Fibroblast of pulmonary artery (primary cell): ENCODE measurements around the gene ARID4A.

Experiments
- DNase-seq: peaks from one replicate; pipeline ENCODE4 v3.0.0-alpha.2; 2010; ENCODE audit warnings: low read depth
- H3K4me3 ChIP-seq: replicated peaks from 2 replicates; pipeline ENCODE4 v1.5.1; 2011; ENCODE audit warnings: low read depth, mild to moderate bottlenecking, control low read depth, low read length, moderate library complexity
- TF ChIP-seq, protein P1 (sequence below): IDR thresholded peaks from 2 replicates; pipeline ENCODE4 v1.5.1; 2011; ENCODE audit warnings: mild to moderate bottlenecking, control low read depth, low read length, inconsistent platforms; ENCODE audit errors: missing control alignments

Gene ARID4A

DNA sequence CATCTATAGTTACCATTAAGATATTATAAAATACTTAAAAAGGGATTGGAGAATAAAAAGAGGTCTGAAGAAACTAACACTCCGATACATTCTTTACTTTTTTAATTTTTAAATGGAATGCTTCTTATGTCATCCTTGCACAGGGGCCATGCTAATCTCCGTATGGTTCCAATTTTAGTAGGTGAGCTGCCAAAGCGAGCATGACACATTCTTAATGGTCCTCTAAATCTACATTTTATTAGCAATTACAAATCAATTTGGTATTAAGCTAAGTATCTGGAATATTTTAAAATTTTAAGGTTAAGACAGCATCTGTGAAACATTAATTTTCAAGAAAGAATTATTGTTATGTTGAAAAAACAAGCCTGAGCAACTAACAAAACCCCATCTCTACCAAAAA is 6.2 kb upstream of the ARID4A start:
- TF ChIP-seq, protein P1, sequence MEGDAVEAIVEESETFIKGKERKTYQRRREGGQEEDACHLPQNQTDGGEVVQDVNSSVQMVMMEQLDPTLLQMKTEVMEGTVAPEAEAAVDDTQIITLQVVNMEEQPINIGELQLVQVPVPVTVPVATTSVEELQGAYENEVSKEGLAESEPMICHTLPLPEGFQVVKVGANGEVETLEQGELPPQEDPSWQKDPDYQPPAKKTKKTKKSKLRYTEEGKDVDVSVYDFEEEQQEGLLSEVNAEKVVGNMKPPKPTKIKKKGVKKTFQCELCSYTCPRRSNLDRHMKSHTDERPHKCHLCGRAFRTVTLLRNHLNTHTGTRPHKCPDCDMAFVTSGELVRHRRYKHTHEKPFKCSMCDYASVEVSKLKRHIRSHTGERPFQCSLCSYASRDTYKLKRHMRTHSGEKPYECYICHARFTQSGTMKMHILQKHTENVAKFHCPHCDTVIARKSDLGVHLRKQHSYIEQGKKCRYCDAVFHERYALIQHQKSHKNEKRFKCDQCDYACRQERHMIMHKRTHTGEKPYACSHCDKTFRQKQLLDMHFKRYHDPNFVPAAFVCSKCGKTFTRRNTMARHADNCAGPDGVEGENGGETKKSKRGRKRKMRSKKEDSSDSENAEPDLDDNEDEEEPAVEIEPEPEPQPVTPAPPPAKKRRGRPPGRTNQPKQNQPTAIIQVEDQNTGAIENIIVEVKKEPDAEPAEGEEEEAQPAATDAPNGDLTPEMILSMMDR, result no peak
- DNase-seq, result no peak
- no peak overlapping the region for H3K4me3 ChIP-seq

DNA sequence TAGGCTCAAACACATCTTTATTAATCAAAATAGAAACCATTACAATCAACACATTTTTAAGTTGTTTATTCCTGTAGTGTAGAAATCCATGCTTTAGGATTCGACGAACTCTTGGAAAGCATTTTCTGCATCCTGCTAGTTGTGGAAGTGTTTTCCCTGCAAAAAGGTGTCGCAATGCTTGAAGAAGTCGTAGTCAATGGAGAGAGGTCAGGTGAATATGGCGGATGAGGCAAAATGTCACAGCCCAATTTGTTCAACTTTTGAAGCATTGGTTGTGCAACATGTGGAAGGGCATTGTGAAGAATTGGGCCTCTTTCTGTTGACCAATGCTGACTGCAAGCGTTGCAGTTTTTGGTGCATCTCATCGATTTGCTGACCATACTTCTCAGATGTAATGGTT is 4.2 kb upstream of the ARID4A start:
- no peak for DNase-seq
- no peak overlapping the region for H3K4me3 ChIP-seq
- TF ChIP-seq, protein P1, result no peak

DNA sequence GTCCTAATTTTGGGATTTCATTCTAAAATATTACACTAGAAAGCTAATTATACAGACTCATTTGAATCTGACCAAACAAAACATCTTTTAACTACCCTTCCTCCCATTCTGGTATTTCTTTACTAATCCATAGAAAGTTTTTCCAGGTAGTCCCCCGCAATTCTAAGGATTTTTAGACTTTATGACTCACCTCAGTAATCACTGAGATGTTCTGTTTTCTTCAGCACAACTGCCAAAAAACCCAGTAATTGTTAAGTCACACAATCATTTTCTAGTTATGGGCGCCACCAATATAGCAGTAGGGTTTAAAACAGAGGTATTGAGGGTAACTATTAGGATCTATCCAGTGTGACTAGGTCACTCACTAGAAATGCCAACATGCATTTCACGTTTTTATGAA is 1.6 kb upstream of the ARID4A start:
- TF ChIP-seq, protein P1, result no peak
- peak; percentile 27 for DNase-seq
- H3K4me3 ChIP-seq, result peak overlapping the region; percentile 93

DNA sequence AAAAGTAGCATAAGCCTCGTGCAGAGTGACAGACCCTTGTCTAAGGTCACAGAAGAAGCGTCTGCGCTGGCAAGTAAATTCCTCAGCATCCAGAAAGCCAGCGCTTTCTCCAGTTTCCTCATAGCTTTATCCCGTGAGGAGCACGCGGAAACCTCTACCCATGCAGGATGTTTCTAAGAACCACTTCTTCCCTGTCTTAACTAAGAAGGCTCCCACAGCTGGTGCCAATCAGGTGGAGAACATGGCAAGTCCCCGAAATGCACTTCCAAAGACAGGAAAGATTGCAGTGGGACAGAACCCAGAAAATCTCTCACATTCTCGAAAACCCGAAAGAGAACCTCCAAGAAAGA is 968 bp upstream of the ARID4A start:
- DNase-seq, result no peak
- H3K4me3 ChIP-seq, result peak overlapping the region; percentile 93
- TF ChIP-seq, protein P1, result no peak

DNA sequence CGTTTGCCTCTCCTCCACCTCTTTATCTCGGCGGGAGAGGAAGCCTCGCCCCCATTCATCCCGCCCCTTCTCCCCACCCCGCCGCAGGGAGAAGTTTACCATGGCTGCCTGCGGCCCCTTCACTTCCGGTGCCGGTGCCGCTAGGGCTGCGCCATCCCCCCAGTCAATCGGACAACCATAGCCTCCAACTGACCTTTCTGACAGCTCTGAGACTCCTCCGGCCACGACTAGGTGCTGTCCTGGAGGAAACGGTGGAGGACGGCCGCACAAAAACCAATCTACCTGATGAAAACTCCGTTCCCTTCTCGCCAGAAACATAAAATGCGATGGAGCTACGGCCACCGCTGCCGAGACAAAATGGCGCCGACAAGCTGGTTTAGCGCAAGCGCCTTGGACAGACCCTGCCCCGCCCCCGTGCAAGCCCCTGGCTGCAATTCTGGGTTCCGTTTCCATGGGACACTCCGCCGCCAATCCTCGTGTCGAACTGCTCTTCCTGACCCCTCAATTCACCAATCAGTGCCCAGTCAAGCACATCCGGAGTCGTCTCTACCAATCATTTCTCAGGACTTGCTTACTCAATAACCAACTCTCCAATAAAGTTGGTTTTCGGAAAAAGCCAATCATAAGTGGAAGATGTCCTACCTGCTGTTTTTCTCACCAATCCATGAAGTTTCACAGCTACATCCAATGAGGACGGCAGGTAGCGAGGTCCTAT is 436 bp upstream of the ARID4A start:
- TF ChIP-seq, protein P1, result no peak
- peak; percentile 100 for DNase-seq
- H3K4me3 ChIP-seq, result peak overlapping the region; percentile 93

DNA sequence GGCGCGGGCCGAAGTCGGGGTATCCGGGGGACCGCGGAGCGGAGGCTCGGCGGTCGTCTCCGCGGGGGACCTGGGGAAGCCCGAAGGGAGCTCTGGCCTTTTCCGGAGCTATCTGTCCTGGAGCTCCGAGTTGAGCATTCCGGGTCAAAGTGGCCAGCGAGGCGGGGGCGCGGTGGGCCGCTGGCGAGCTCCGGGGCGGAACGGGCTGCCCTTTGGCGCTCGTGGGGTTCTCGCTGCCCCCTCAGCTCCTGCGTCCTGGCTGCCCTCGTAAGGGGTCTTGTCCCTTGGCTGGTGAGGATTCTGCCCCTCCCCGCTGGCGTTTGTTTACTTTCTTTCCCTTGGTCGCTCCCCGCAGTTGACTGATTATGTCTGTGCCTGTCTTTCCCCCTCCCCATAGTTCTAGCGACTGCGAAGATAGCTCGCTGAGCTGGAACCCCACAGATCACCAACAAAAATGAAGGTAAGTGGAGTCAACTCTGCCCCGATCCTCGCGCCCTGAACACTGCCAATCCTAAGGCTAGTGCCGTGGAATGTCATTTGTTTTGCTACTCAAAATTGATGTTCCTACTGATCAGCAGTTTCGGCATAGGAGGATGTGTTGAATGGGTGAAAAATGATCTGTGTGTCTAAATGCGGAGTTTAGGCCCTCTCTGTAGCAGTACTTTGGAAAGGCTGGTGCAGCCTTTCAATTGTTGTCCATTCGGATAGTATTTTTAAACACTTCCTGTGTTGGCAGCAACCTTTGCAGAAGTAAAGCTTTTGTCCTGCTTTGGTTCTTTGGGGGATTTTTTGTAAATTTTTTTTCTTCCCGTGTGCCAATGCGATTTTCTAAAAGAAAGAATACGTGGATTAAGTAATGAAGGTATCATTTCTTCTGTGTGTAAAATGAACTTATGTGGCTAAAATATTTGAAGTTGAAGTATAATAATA is 1.3 kb downstream of the ARID4A start:
- DNase-seq, result no peak
- TF ChIP-seq, protein P1, result no peak

More for the DNA sequence above, 1.3 kb downstream of the ARID4A start:
- peak overlapping the region; percentile 93 for H3K4me3 ChIP-seq
